Adipose tissue (tissue), 3 donors: Measurements from ENCODE around the gene ZNF534. TPM values are rescaled to one million over a fixed set of nuclear protein-coding genes. Genes with fewer than 3 reads are reported as not detected.
"Not testable (repeated sequence)": the region's sequence is repeated elsewhere in the genome, so short reads cannot be mapped to it uniquely, and the experiment has no call there.

ENCODE experiments used
- H3K27ac ChIP-seq: one replicate; pipeline ENCODE4 v1.5.1; 2013; ENCODE audit warnings: low read depth, low read length
- WGBS, 3 donors: extraction: QIAGEN DNeasy Blood & Tissue Kit; methylation state at CpG; one replicate each; pipeline ENCODE4 v1.1.7; 2013; 5-methylcytosine and 5-hydroxymethylcytosine counted together
- polyA plus RNA-seq, 3 donors: library from polyadenylated mRNA; stranded (reverse); fragments of 200-250 nt; gene quantifications; one replicate each; pipeline ENCODE4 v1.2.3, GENCODE V29; 2013
- donor health status: healthy with polysubstance abuse.
- donor health status: Bipolar disorder and iron deficiency.
- donor health status: healthy.

Gene ZNF534
- polyA plus RNA-seq, 3 donors: not detected

DNA sequence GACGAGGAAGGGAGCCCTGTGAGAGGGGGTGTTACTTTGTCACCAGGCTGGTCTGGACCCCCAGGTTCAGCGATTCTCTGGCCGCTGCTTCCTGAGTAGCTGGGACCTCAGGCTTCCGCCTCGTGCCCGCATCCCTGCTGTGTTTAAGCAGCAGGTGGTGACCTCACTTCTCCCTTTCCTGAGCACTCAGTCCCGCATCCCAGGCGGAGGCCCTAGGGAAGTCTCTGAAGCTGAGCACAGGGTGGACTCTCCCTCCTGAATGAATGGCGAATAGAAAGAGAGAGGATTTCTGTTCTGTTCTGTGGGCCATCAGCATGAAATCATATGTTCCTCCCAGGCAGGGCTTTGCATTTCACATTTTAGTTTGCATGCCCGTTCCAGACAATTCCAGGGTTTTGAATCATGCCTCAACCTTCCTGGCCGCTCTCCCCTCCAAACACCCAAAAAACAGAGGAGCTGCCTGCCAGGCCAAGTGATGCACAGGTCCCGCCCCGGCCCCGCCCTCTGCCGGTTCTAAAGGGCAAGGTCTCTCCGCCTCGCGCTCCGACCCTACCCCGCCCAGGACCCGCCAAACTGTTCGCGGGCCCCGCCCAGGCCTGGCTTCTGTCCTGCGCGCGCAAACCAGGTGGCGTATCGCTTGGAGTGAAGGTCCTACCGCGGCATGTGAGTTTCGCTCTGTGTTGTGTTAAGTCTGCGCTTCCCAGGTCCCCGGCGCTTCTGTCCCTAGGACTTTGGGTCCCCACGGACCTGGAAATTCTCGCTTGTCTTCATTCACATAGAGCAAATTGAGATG is 63.4 kb downstream of the ZNF534 start:
- H3K27ac ChIP-seq: no peak overlapping the region
- whole genome bisulfite sequencing, 3 donors: 21 to 36% (median 30%) methylated on average over 36 to 37 of the region's 37 CpGs

DNA sequence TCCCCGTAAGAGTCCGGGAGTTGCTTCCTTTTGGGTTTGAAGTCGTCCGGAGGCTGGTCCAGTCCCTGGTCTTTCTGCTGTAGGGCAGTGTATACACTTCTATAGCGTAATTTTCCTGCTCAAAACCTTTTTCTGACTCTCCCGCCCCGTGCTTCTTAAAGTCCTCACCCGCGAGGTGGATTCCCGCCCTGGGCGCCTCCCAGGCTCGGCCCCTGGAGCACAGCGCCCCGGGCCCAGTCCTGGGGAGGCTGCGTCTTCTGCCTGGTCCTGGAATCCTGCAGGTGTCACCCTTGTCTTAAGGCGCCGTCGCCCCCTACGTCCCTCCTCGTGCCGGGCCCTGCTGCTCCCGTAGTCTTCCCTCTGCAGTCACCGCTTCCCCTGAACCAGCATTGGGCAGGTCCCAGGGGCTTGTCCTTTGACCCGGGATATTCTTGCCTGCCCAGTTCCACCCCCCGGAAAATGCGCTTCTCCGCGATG is 64.1 kb downstream of the ZNF534 start:
- 5 to 18% (median 11%) methylated on average over 28 of the region's 28 CpGs for WGBS, 3 donors
- H3K27ac ChIP-seq: no peak overlapping the region

DNA sequence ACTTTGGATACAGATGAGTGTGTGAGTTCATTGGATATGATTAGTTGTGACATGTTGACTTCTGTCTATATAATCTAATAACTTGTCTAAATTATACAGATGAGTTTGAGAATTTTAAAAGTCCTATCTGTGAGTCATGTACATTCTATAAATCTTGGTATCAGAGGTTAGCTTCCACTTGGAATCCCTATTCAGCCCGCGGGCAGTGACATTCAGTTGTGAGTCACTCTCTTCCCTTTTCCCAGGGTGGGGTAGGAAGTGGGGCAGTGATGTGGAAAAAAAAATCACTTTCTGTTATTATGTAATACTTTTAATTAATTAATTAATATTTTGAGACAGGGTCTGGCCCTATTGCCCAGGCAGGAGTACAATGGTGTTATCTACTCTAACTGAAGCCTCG is 65.6 kb downstream of the ZNF534 start:
- H3K27ac ChIP-seq: no peak overlapping the region
- 90 to 93% (median 91%) methylated on average over 3 of the region's 3 CpGs for WGBS, 3 donors

DNA sequence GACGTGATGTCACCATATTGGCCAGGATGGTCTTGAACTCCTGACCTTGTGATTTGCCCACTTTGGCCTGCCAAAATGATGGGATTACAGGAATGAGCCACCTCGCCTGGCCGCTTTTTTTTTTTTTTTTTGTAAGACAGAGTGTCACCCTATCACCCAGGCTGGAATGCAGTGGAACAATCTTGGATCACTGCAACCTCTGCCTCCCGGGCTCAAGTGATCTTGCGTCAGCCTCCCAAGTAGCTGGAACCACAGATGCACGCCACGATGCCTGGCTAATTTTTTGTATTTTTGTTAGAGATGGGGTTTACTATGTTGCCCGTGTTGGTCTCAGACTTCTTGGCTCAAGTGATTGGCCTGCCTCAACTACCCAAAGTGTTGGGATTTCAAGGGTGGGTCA is 69.6 kb downstream of the ZNF534 start:
- 86 to 94% (median 93%) methylated on average over 8 of the region's 8 CpGs for WGBS, 3 donors
- no peak overlapping the region for H3K27ac ChIP-seq

DNA sequence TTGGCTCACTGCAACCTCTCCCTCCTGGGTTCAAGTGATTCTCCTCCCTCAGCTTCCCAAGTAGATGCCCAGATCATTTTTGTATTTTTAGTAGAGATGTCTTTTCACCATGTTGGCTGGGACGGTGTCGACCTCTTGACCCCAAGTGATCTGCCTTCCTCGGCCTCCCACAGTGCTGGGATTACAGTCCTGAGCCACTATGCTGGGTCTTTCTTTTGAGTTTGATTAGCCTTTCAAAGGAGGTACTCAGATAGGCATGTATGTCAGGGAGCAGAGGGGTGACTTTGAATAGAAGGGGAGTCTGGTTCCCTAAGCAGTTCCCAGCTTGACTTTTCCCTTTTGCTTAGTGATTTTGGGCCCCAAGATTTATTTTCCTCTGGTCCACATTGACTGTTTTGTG is 71.5 kb downstream of the ZNF534 start:
- H3K27ac ChIP-seq: not testable (repeated sequence)
- WGBS, 3 donors: 25 to 48% (median 46%) methylated on average over 3 of the region's 3 CpGs

DNA sequence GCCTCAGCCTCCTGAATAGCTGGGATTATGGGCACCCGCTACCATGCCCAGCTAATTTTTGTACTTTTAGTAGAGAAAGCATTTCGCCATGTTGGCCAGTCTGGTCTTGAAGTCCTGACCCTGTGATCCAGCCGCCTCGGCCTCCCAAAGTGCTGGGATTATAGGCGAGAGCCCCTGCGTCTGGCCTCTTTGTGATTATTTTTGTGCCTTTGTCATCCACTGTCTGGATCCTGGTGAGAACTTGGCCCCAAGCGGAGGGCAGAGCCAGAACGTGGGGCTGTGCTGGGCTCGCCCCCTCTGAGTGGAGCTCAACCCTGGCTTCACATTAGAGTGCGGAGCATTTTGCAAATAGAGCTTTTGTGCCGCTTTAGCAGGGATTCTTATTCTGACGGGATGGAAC is 72.0 kb downstream of the ZNF534 start:
- not testable (repeated sequence) for H3K27ac ChIP-seq
- 78 to 94% (median 79%) methylated on average over 12 of the region's 12 CpGs for WGBS, 3 donors

Other genes with a start within 250 kb of the ZNF534 start
- gene PPP2R1A, start 239.1 kb upstream of the ZNF534 start, polyA plus RNA-seq: 100 to 1,000 TPM in 1 of 3 donors, 10 to 100 TPM in 2; 58.2 to 106 (median 88.5) TPM
- gene ZNF766, start 159.6 kb upstream of the ZNF534 start, polyA plus RNA-seq: 1 to 10 TPM; 2.0 to 3.8 (median 2.7) TPM
- gene ZNF480, start 132.0 kb upstream of the ZNF534 start, polyA plus RNA-seq: 1 to 10 TPM; 2.5 to 3.4 (median 2.8) TPM
- 1 to 10 TPM in 1 of 3 donors, under 1 TPM in 2; 0.39 to 1.0 (median 0.93) TPM for gene ZNF610, start 92.9 kb upstream of the ZNF534 start, polyA plus RNA-seq
- gene ZNF880, start 59.2 kb upstream of the ZNF534 start, polyA plus RNA-seq: 10 to 100 TPM in 1 of 3 donors, 1 to 10 TPM in 2; 5.7 to 12.5 (median 8.5) TPM
- gene ZNF528, start 31.3 kb upstream of the ZNF534 start, polyA plus RNA-seq: 10 to 100 TPM in 1 of 3 donors, 1 to 10 TPM in 2; 3.2 to 11.9 (median 4.3) TPM
- 1 to 10 TPM in 1 of 3 donors, under 1 TPM in 2; 0.27 to 1.0 (median 0.40) TPM for gene ZNF578, start 24.4 kb downstream of the ZNF534 start, polyA plus RNA-seq
- gene ZNF808, start 98.5 kb downstream of the ZNF534 start, polyA plus RNA-seq: 1 to 10 TPM; 1.8 to 2.6 (median 2.5) TPM
- 1 to 10 TPM; 2.5 to 9.0 (median 2.9) TPM for gene ZNF701, start 141.1 kb downstream of the ZNF534 start, polyA plus RNA-seq
- 10 to 100 TPM; 16.2 to 39.8 (median 22.6) TPM for gene ZNF83, start 209.2 kb downstream of the ZNF534 start, polyA plus RNA-seq